Left ventricle myocardium inferior (tissue), 1 donor: ENCODE measurements around the gene DBH. TPM values are rescaled to one million over a fixed set of nuclear protein-coding genes. Genes with fewer than 3 reads are reported as not detected.

Experiments used
- DNase-seq: peaks from one replicate; pipeline ENCODE4 v3.0.0-alpha.2; 2020
- H3K27ac ChIP-seq: fragments of 200-600 bp; replicated peaks from 2 replicates; pipeline ENCODE4 v1.8.0; 2021
- H3K27me3 ChIP-seq: fragments of 200-600 bp; 2 replicates; pipeline ENCODE4 v1.8.0; 2021; ENCODE audit warnings: low read depth
- H3K36me3 ChIP-seq: fragments of 200-600 bp; 2 replicates; pipeline ENCODE4 v1.8.0; 2021
- H3K4me1 ChIP-seq: fragments of 200-600 bp; 2 replicates; pipeline ENCODE4 v1.8.0; 2021
- H3K4me3 ChIP-seq: fragments of 200-600 bp; 2 replicates; pipeline ENCODE4 v1.8.0; 2021; ENCODE audit warnings: mild to moderate bottlenecking, moderate library complexity
- H3K9me3 ChIP-seq: fragments of 200-600 bp; replicated peaks from 2 replicates; pipeline ENCODE4 v1.8.0; 2021
- CTCF ChIP-seq: fragments of 200-600 bp; IDR thresholded peaks from 2 replicates; pipeline ENCODE4 v1.8.0; 2021; ENCODE audit warnings: antibody characterized with exemption, mild to moderate bottlenecking, borderline replicate concordance
- intact Hi-C: fragments of 100-400 bp; cut with micrococcal nuclease; formaldehyde crosslinking; loops from one replicate; pipeline ENCODE4 v1.11.0; 2022
- long read RNA-seq: library from polyadenylated mRNA; unstranded; transcript quantifications from one replicate; pipeline ENCODE4 v2.0.0, GENCODE V29; 2021
- total RNA-seq: library from RNA; stranded (reverse); fragmentation: NEBNext Ultra II Directional; extraction: Animal tissue kit (Norgen Biotek cat#: 25700); gene quantifications from one replicate; pipeline ENCODE4 v1.2.1, GENCODE V29; 2021
- donor health status: DM: no; HTN: yes; CAD: no; lungs with severe emphysema.

The DBH gene
- total RNA-seq = not detected
- long read RNA-seq = 0 reads

- no peak for DNase-seq
- Histone ChIP-seq H3K4me1 (no peaks in the 10 kb centered on the region), H3K27ac (no peak within 1 kb of the TSS), H3K36me3 (no peaks in the 10 kb centered on the region), H3K9me3 (no peaks in the 10 kb centered on the region), H3K4me3 (no peak within 1 kb of the TSS), H3K27me3 (peaks cover 90% of the 10 kb centered on the region)
- no peak for TF ChIP-seq CTCF
- intact Hi-C loops = no loop called here
These were observed at the start of gene DBH for GRCh38 chr9:133635533-133636531. Gene DBH, plus strand, starts transcription at chr9:133636363. Its CDS starts 9 bp downstream, at chr9:133636372.

GRCh38 chr9:133587051-133587450, 49.1 kb upstream of the DBH start:
- H3K9me3 ChIP-seq = no peaks in the 10 kb centered on the region
- intact Hi-C loops = no loop called here
- H3K36me3 ChIP-seq = no peaks in the 10 kb centered on the region
- peaks cover 41% of the 10 kb centered on the region for H3K4me1 ChIP-seq
- TF ChIP-seq CTCF = no peak
- H3K4me3 ChIP-seq = no peak overlapping the region
- H3K27me3 ChIP-seq = peaks cover 69% of the 10 kb centered on the region
- no peak for DNase-seq
- H3K27ac ChIP-seq = no peak overlapping the region

- H3K36me3 ChIP-seq = no peaks in the 10 kb centered on the region
- peaks cover 73% of the 10 kb centered on the region for H3K27me3 ChIP-seq
- intact Hi-C loops = no loop called here
- no peak for DNase-seq
- no peak overlapping the region for H3K4me3 ChIP-seq
- no peak for TF ChIP-seq CTCF
- no peaks in the 10 kb centered on the region for H3K9me3 ChIP-seq
- H3K27ac ChIP-seq = no peak overlapping the region
- peaks cover 37% of the 10 kb centered on the region for H3K4me1 ChIP-seq
These were observed 48.7 kb upstream of the DBH start for GRCh38 chr9:133587466-133587865.

GRCh38 chr9:133589454-133590227, 46.5 kb upstream of the DBH start:
- no peak for DNase-seq
- no peaks in the 10 kb centered on the region for H3K9me3 ChIP-seq
- H3K36me3 ChIP-seq = no peaks in the 10 kb centered on the region
- peaks cover 15% of the 10 kb centered on the region for H3K4me1 ChIP-seq
- peak; percentile 53 for TF ChIP-seq CTCF
- intact Hi-C loops = no loop called here
- peaks cover 83% of the 10 kb centered on the region for H3K27me3 ChIP-seq
- no peak overlapping the region for H3K4me3 ChIP-seq
- H3K27ac ChIP-seq = no peak overlapping the region

- Histone ChIP-seq H3K27ac (no peak overlapping the region), H3K4me1 (peaks cover 8% of the 10 kb centered on the region), H3K4me3 (no peak overlapping the region), H3K9me3 (no peaks in the 10 kb centered on the region), H3K36me3 (no peaks in the 10 kb centered on the region), H3K27me3 (peaks cover 83% of the 10 kb centered on the region)
- intact Hi-C loops = no loop called here
- no peak for TF ChIP-seq CTCF
- no peak for DNase-seq
These were observed 45.8 kb upstream of the DBH start for GRCh38 chr9:133590231-133590855.
